ENCODE measurements around the gene GDPD4.

The GDPD4 gene

GRCh38 chr11:77181799-77182541, 119.5 kb downstream of the GDPD4 start:
- no peak for DNase-seq (ENCODE audit: low read depth)
- TF ChIP-seq CTCF (conservative IDR thresholded peaks at IDR 0.05; ENCODE audit: low read depth, low read length): no peak
- no peak overlapping the region for H3K4me3 ChIP-seq (ENCODE audit: low read depth, low read length)

GRCh38 chr11:77181226-77181625, 120.3 kb downstream of the GDPD4 start:
- H3K4me3 ChIP-seq (ENCODE audit: low read depth, low read length): no peak overlapping the region
- TF ChIP-seq CTCF (conservative IDR thresholded peaks at IDR 0.05; ENCODE audit: low read depth, low read length): no peak
- no peak for DNase-seq (ENCODE audit: low read depth)

DNA sequence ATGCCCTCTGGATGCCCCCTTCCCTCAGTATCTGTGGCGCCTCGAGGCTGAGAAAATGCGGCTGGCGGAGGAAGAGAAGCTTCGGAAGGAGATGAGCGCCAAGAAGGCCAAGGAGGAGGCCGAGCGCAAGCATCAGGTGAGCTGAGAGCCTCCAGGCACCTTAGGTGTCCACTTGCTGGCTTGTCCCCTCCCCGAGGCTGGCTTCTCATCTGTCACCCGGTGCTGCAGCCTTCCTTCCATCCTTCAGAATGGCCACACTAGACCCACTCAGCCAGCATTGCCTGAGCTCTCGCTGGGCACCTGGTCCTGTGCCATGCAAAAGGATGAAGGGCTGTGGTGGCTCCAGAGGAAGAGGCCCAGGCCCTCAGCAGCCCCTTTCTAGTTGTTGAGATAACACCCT, 121.1 kb downstream of the GDPD4 start:
- no peak for TF ChIP-seq CTCF (conservative IDR thresholded peaks at IDR 0.05; ENCODE audit: low read depth, low read length)
- no peak for DNase-seq (ENCODE audit: low read depth)
- H3K4me3 ChIP-seq (ENCODE audit: low read depth, low read length): no peak overlapping the region

GRCh38 chr11:77179681-77180080, 121.8 kb downstream of the GDPD4 start:
- H3K4me3 ChIP-seq (ENCODE audit: low read depth, low read length): no peak overlapping the region
- DNase-seq (ENCODE audit: low read depth): no peak
- no peak for TF ChIP-seq CTCF (conservative IDR thresholded peaks at IDR 0.05; ENCODE audit: low read depth, low read length)

DNA sequence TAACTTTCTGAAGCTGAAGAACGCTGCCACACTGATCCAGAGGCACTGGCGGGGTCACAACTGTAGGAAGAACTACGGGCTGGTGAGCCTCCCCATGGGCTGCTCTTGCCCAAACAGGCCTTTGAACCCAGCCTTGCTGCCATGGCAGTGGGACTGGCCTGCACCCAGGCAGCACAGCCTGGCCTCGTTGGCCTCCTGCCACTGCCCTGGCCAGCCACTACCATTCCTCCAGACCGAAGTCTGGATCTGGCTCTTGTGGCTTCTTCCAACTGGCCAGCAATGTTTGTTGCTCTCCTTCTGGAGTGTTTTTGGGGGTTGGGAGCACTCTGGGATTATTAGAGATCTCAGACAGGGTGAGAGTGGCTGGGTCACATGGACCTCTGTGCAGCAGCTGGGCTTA, 122.4 kb downstream of the GDPD4 start:
- TF ChIP-seq CTCF (conservative IDR thresholded peaks at IDR 0.05; ENCODE audit: low read depth, low read length): no peak
- DNase-seq (ENCODE audit: low read depth): no peak
- H3K4me3 ChIP-seq (ENCODE audit: low read depth, low read length): no peak overlapping the region

DNA sequence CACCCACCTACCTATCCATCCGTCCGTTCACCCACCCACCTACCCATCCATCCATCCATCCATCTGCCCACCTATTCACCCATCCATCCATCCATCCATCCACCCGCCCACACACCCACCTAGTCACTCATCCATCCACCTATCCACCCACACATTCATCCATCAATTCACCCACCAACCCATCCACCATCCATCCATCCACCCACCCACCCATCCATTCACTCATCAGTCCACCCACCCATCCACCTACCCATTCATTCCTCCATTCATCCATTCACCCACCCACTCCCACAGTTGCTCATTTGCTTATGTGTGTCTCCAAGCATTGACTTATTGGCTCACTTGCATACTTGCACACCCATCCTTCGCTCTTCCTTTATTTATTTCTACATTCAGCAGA, 123.3 kb downstream of the GDPD4 start:
- TF ChIP-seq CTCF (conservative IDR thresholded peaks at IDR 0.05; ENCODE audit: low read depth, low read length): no peak
- DNase-seq (ENCODE audit: low read depth): no peak
- no peak overlapping the region for H3K4me3 ChIP-seq (ENCODE audit: low read depth, low read length)

DNA sequence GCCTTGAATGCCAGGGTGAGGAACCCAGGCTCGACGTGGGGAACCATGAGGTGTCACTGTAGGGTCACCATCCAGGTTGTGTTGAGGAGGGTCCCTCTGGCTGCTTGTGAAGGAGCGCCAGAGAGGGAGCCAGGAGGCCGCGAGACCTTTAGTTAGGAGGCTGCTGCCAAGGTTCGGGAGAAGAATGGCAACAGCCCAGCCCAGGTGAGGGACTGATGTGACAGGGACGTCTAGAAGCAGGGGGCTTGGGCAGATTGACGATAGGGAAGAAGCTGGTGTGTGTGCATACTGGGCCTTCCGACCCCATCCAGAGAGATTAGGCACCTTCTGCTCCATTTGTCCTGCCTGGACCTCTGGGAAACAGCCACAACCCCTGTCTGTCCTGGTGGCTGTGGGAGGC, 124.5 kb downstream of the GDPD4 start:
- TF ChIP-seq CTCF (conservative IDR thresholded peaks at IDR 0.05; ENCODE audit: low read depth, low read length): no peak
- no peak for DNase-seq (ENCODE audit: low read depth)
- H3K4me3 ChIP-seq (ENCODE audit: low read depth, low read length): no peak overlapping the region

All from choroid plexus epithelial cell (primary cell).